ENCODE results near the gene DFFB.

DFFB gene

DNA sequence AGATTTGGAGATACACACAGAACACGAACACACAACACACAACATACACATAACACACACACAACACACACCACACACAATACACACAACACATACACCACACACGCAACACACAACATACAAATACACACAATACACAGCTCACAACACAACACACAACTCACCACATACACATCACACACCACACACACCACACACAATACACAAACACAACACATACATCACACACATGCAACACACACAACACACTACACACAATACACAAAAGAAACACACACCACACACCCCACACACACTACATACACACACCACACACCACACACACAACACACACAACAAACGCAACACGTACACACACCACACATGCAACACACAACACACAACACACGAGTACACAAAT is 71.8 kb downstream of the DFFB start:
- Histone ChIP-seq H3K36me3 (ENCODE audit: control insufficient read depth, insufficient read depth, low read length) (no peaks in the 10 kb centered on the region), H3K9me3 (ENCODE audit: control insufficient read depth, insufficient read depth, low read length) (peaks cover 29% of the 10 kb centered on the region), H3K27me3 (ENCODE audit: control insufficient read depth, insufficient read depth, low read length) (no peaks in the 10 kb centered on the region)

GRCh38 chr1:3930301-3931006 is 73.2 kb downstream of the DFFB start:
- H3K9ac ChIP-seq (ENCODE audit: low read depth, low read length): no peak overlapping the region
- no peaks in the 10 kb centered on the region for H3K27me3 ChIP-seq (ENCODE audit: control insufficient read depth, insufficient read depth, low read length)
- no peaks in the 10 kb centered on the region for H3K36me3 ChIP-seq (ENCODE audit: control insufficient read depth, insufficient read depth, low read length)
- H3K9me3 ChIP-seq (ENCODE audit: control insufficient read depth, insufficient read depth, low read length): peaks cover 31% of the 10 kb centered on the region
- H3K4me1 ChIP-seq (ENCODE audit: control insufficient read depth, insufficient read depth, low read length): no peaks in the 10 kb centered on the region
- H3K27ac ChIP-seq (ENCODE audit: low read depth, low read length): no peak overlapping the region
- H3K4me3 ChIP-seq (ENCODE audit: low read depth, low read length): no peak overlapping the region

More for the DNA sequence above, 71.8 kb downstream of the DFFB start:
- no peak overlapping the region for H3K27ac ChIP-seq (ENCODE audit: low read depth, low read length)
- H3K4me3 ChIP-seq (ENCODE audit: low read depth, low read length): no peak overlapping the region
- H3K9ac ChIP-seq (ENCODE audit: low read depth, low read length): no peak overlapping the region
- H3K4me1 ChIP-seq (ENCODE audit: control insufficient read depth, insufficient read depth, low read length): no peaks in the 10 kb centered on the region

DNA sequence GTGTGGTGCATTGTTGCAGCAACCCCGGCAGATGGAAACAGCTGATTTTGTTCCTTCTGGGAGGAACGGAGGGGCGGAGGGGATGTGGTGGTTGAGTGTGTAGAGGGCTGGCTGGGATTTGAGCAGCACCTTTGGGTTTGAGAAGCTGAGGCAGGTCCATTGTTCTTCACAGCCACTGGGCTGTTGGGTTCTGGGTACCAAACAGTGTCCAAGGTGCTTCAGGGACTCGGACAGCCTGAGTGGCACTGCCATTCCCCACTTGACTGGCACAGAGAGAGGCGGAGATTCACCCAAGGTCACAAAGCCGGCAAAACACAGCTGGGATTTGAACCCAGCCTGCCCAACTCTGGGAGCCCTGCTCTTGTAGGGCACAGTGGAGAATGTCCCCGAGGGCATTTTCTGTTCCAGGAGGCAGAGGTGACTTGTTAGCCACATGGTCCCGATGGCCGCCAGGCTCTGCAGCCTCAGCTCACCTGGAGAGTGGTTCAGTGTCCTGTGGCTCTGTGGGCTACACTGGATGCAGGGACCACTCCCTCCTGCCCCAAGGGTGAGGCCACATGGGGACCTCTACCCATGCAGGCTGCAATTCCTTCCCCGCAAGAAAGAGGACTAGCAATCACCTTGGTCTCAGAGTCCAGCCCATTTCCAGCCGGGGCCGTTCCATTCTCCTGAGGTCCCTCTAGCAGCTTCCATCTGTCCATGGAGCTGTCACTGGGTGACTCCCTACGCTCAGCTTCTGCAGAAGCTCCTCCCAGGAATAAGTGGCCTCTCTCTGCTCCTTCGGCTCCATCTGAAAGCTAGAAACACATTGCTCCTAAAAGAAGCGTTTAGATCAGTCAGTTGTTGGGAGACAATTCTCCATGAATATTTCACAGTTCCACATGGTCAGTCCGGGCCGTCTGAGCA is 74.0 kb downstream of the DFFB start:
- no peaks in the 10 kb centered on the region for H3K4me1 ChIP-seq (ENCODE audit: control insufficient read depth, insufficient read depth, low read length)
- peaks cover 34% of the 10 kb centered on the region for H3K9me3 ChIP-seq (ENCODE audit: control insufficient read depth, insufficient read depth, low read length)
- no peak overlapping the region for H3K4me3 ChIP-seq (ENCODE audit: low read depth, low read length)
- no peaks in the 10 kb centered on the region for H3K27me3 ChIP-seq (ENCODE audit: control insufficient read depth, insufficient read depth, low read length)
- H3K9ac ChIP-seq (ENCODE audit: low read depth, low read length): no peak overlapping the region
- no peaks in the 10 kb centered on the region for H3K36me3 ChIP-seq (ENCODE audit: control insufficient read depth, insufficient read depth, low read length)
- no peak overlapping the region for H3K27ac ChIP-seq (ENCODE audit: low read depth, low read length)

GRCh38 chr1:3932156-3932919 is 75.1 kb downstream of the DFFB start:
- Histone ChIP-seq H3K36me3 (ENCODE audit: control insufficient read depth, insufficient read depth, low read length) (no peaks in the 10 kb centered on the region), H3K4me1 (ENCODE audit: control insufficient read depth, insufficient read depth, low read length) (no peaks in the 10 kb centered on the region), H3K9ac (ENCODE audit: low read depth, low read length) (no peak overlapping the region), H3K27ac (ENCODE audit: low read depth, low read length) (no peak overlapping the region), H3K27me3 (ENCODE audit: control insufficient read depth, insufficient read depth, low read length) (no peaks in the 10 kb centered on the region), H3K4me3 (ENCODE audit: low read depth, low read length) (no peak overlapping the region), H3K9me3 (ENCODE audit: control insufficient read depth, insufficient read depth, low read length) (peaks cover 34% of the 10 kb centered on the region)
